Measurements from ENCODE around the gene ERLEC1. TPM values are rescaled to one million over a fixed set of nuclear protein-coding genes. Genes with fewer than 3 reads are reported as not detected.
"Not testable (repeated sequence)": the region's sequence is repeated elsewhere in the genome, so short reads cannot be mapped to it uniquely, and the experiment has no call there.

ERLEC1 gene
- total RNA-seq, 4 donors from 2014 or later: 34.4 to 54.1 (median 44.5) TPM

GRCh38 chr2:53820711-53821110, 33.9 kb downstream of the ERLEC1 start:
- no peak for ATAC-seq
- Histone ChIP-seq H3K27me3 (no peaks in the 10 kb centered on the region), H3K4me3 (no peak overlapping the region), H3K27ac (no peak overlapping the region), H3K36me3 (peaks cover 0 to 45% of the 10 kb centered on the region in 2 donors), H3K9me3 (no peaks in the 10 kb centered on the region), H3K4me1 (peaks cover 0 to 3% (median 0%) of the 10 kb centered on the region in 3 donors)
- 72 to 79% methylated on average over 3 to 4 of the region's 4 CpGs for WGBS, 2 donors (ENCODE audit: low coverage in 1 of 2)
- TF ChIP-seq POLR2AphosphoS5 (IDR thresholded peaks at IDR 0.05): no peak
- TF ChIP-seq, protein P1, sequence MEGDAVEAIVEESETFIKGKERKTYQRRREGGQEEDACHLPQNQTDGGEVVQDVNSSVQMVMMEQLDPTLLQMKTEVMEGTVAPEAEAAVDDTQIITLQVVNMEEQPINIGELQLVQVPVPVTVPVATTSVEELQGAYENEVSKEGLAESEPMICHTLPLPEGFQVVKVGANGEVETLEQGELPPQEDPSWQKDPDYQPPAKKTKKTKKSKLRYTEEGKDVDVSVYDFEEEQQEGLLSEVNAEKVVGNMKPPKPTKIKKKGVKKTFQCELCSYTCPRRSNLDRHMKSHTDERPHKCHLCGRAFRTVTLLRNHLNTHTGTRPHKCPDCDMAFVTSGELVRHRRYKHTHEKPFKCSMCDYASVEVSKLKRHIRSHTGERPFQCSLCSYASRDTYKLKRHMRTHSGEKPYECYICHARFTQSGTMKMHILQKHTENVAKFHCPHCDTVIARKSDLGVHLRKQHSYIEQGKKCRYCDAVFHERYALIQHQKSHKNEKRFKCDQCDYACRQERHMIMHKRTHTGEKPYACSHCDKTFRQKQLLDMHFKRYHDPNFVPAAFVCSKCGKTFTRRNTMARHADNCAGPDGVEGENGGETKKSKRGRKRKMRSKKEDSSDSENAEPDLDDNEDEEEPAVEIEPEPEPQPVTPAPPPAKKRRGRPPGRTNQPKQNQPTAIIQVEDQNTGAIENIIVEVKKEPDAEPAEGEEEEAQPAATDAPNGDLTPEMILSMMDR (IDR thresholded peaks at IDR 0.05): no peak
- no peak for TF ChIP-seq POLR2A (IDR thresholded peaks at IDR 0.05)
- no peak for TF ChIP-seq EP300 (IDR thresholded peaks at IDR 0.05)

DNA sequence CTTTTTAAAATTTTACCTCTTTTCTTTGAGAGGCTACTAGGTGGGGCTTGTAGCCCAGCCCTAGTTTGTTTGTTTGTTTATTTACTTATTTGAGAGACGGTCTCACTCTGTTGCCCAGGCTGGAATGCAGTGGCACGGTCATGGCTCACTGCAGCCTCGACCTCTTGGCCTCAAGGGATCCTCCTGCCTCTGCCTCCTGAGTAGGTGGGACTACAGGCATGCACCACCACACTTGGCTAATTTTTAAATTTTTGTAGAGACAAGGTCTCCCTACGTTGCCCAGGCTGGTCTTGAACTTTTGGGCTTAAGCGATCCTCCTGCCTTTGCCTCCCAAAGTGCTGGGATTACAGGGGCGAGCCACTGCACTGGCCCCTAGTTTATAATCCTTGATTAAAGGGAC, 35.0 kb downstream of the ERLEC1 start:
- no peak overlapping the region for H3K4me3 ChIP-seq
- TF ChIP-seq POLR2AphosphoS5 (IDR thresholded peaks at IDR 0.05) (no peak), POLR2A (IDR thresholded peaks at IDR 0.05) (no peak), EP300 (IDR thresholded peaks at IDR 0.05) (no peak)
- TF ChIP-seq, protein P1 (IDR thresholded peaks at IDR 0.05): no peak
- no peaks in the 10 kb centered on the region for H3K27me3 ChIP-seq
- WGBS, 2 donors (ENCODE audit: low coverage in 1 of 2): 86 to 100% methylated on average over 1 to 6 of the region's 6 CpGs
- no peak overlapping the region for H3K27ac ChIP-seq
- H3K9me3 ChIP-seq: no peaks in the 10 kb centered on the region
- H3K4me1 ChIP-seq: peaks cover 0 to 14% (median 0%) of the 10 kb centered on the region in 3 donors
- H3K36me3 ChIP-seq: peaks cover 0 to 34% of the 10 kb centered on the region in 2 donors
- no peak for ATAC-seq

DNA sequence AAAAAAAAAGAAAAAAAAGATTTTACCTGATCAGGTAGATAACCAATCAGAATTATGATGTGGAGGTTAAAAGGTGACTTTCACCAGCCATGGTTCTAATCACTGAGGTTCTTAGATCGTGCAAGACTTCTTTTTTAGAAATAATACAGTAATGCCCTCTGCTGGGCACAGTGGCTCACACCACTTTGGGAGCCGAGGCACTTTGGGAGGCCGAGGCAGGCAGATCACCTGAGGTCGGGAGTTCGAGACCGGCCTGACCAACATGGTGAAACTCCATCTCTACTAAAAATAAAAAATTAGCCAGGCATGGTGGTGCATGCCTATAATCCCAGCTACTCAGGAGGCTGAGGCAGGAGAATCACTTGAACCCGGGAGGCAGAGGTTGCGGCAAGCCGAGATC, 36.8 kb downstream of the ERLEC1 start:
- H3K27ac ChIP-seq, H3K4me3 ChIP-seq, ATAC-seq, H3K27me3 ChIP-seq, H3K9me3 ChIP-seq: not testable (repeated sequence)
- Histone ChIP-seq H3K4me1 (peaks cover 0 to 29% (median 8%) of the 10 kb centered on the region in 3 donors), H3K36me3 (peaks cover 0 to 16% of the 10 kb centered on the region in 2 donors)
- WGBS, 2 donors (ENCODE audit: low coverage in 1 of 2): 87 to 95% methylated on average over 4 to 9 of the region's 9 CpGs

- Histone ChIP-seq H3K27ac (peak overlapping the region in 3 of 4 donors; percentile 40 to 61 (median 55)), H3K27me3 (no peaks in the 10 kb centered on the region), H3K4me3 (no peak overlapping the region), H3K4me1 (peaks cover 0 to 29% (median 8%) of the 10 kb centered on the region in 3 donors), H3K36me3 (peaks cover 0 to 1% of the 10 kb centered on the region in 2 donors), H3K9me3 (no peaks in the 10 kb centered on the region)
- TF ChIP-seq POLR2A (IDR thresholded peaks at IDR 0.05) (no peak), POLR2AphosphoS5 (IDR thresholded peaks at IDR 0.05) (no peak), EP300 (IDR thresholded peaks at IDR 0.05) (no peak)
- TF ChIP-seq, protein P1 (IDR thresholded peaks at IDR 0.05): no peak
- 73 to 75% methylated on average over 1 of the region's 1 CpG for WGBS, 2 donors (ENCODE audit: low coverage in 1 of 2)
- ATAC-seq: no peak
These were observed 39.2 kb downstream of the ERLEC1 start for GRCh38 chr2:53826030-53826410.

GRCh38 chr2:53826587-53827397, 39.9 kb downstream of the ERLEC1 start:
- TF ChIP-seq POLR2AphosphoS5 (IDR thresholded peaks at IDR 0.05) (peak; percentile 78), EP300 (IDR thresholded peaks at IDR 0.05) (no peak), POLR2A (IDR thresholded peaks at IDR 0.05) (no peak)
- TF ChIP-seq, protein P1 (IDR thresholded peaks at IDR 0.05): no peak
- H3K36me3 ChIP-seq: peaks cover 0 to 9% of the 10 kb centered on the region in 2 donors
- H3K4me1 ChIP-seq: peaks cover 0 to 29% (median 8%) of the 10 kb centered on the region in 3 donors
- ATAC-seq: peak; percentile 94
- peak overlapping the region in 3 of 4 donors; percentile 55 to 61 (median 61) for H3K27ac ChIP-seq
- H3K27me3 ChIP-seq: no peaks in the 10 kb centered on the region
- H3K4me3 ChIP-seq: no peak overlapping the region
- WGBS, 2 donors (ENCODE audit: low coverage in 1 of 2): 63 to 67% methylated on average over 1 to 3 of the region's 3 CpGs
- no peaks in the 10 kb centered on the region for H3K9me3 ChIP-seq
